GM13976 (cell line): ENCODE measurements around the gene RASSF3.

Experiments
- DNase-seq: peaks from one replicate; pipeline ENCODE4 v3.0.0; 2012; ENCODE audit warnings: low spot score
- CTCF ChIP-seq: IDR thresholded peaks from 2 replicates; pipeline ENCODE4 v1.5.1; 2012; ENCODE audit warnings: borderline replicate concordance, mild to moderate bottlenecking; ENCODE audit not compliant: insufficient read depth; ENCODE audit errors: extremely low read depth, missing control alignments, control extremely low read depth
- in situ Hi-C: fragments of 300-500 bp; cut with MboI; formaldehyde crosslinking; loops from one replicate; pipeline ENCODE4 v1.12.0; 2022; ENCODE audit warnings: low sequenced_read_pairs, mixed read lengths, inconsistent platforms; ENCODE audit not compliant: unreplicated experiment

Gene RASSF3

DNA sequence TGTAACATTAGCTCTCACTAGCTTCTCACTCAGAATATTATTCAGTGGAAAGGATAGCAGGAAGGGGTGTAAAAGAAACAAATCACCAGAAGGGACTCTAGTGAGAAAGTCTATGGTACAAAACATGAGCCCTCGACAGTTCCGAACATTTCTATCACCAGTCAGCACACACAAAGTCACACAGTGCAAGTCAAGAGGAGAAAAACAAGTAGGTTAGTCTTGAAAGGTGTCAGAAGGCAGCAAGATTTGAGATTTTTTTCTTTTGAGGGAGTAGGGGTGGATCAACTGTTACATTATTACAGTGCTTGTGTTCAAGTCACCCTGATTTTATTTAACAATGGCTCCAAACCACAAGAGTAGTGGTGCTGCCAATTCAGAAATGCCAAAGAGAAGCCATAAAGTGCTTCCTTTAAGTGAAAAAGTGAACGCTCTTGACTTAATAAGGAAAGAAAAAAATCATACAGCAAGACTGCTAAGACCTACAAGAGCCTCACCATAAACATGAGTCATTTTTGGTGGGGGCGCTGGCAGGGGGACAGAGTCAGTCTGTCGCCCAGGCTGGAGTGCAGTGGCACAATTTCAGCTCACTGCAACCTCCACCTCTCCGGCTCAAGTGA, 106.7 kb downstream of the RASSF3 start:
- DNase-seq: no peak
- no peak for TF ChIP-seq CTCF
- in situ Hi-C loops: no loop called here

- in situ Hi-C loops: no loop called here
- no peak for DNase-seq
- no peak for TF ChIP-seq CTCF
These were observed 108.4 kb downstream of the RASSF3 start for GRCh38 chr12:64718649-64719048.

GRCh38 chr12:64720884-64721283, 110.6 kb downstream of the RASSF3 start:
- in situ Hi-C loops: no loop called here

DNA sequence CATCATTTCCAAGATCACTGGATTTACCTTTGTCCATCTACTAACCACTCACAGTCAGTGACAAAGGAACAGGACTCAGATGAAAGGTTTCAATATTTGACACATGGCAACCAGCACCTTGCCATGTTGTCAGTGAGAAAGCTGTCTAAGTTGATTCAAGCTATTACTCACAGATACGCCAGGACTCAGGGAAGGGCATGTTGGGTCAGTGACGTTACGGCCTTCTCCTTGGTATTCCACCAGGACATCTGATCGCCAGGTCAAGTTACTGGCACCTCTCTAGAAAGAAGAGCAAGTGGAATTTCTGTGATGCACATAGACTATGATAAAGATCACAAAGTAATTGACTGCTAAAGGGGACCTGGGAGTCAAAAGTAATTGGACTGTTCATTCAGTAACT, 112.5 kb downstream of the RASSF3 start:
- DNase-seq: no peak
- no peak for TF ChIP-seq CTCF
- in situ Hi-C loops: no loop called here

More at GRCh38 chr12:64720884-64721283, 110.6 kb downstream of the RASSF3 start:
- no peak for DNase-seq
- TF ChIP-seq CTCF: no peak

DNA sequence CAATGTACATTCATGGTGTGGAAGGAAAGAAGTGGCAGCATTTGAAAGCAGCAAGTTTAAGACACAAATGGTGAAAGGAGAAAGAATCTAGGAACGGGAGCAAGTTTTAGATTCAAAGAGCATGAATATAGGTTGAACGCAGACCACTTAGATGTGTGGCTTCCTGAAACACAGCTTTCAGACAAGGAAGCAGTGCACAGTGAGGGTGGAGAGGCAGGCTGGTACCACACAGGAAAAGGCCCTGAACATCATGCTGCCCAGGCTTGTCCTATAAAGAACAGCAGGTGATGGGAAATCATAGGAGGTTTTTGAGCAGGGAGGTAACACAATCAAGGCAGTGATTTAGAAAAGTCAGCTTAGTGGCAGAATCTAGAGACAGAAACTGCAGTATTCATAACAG, 113.3 kb downstream of the RASSF3 start:
- no peak for DNase-seq
- in situ Hi-C loops: no loop called here
- no peak for TF ChIP-seq CTCF

GRCh38 chr12:64724201-64724745, 114.0 kb downstream of the RASSF3 start:
- in situ Hi-C loops: no loop called here
- no peak for DNase-seq
- TF ChIP-seq CTCF: no peak
